NCI-H2227 (cell line): ENCODE measurements around the gene PPP2R1B.
"Not testable (repeated sequence)": the region's sequence is repeated elsewhere in the genome, so short reads cannot be mapped to it uniquely, and the experiment has no call there.

Source experiments
- DNase-seq: peaks from one replicate; lab custom pipeline; 2025; ENCODE audit not compliant: unreplicated experiment; lab: John Stamatoyannopoulos, UW

PPP2R1B gene

GRCh38 chr11:111784311-111784710 lies 18.1 kb upstream of the PPP2R1B start:
- DNase-seq, result not testable (repeated sequence)

- no peak for DNase-seq
Observed at GRCh38 chr11:111782109-111782741, 16.0 kb upstream of the PPP2R1B start.

- no peak for DNase-seq
Observed at GRCh38 chr11:111779118-111779517, 12.9 kb upstream of the PPP2R1B start.

- DNase-seq, result no peak
Observed at GRCh38 chr11:111778047-111778558, 11.9 kb upstream of the PPP2R1B start.

- peak; percentile 49 for DNase-seq
Observed at GRCh38 chr11:111777094-111778046, 11.2 kb upstream of the PPP2R1B start.

- DNase-seq, result no peak
Observed at GRCh38 chr11:111776398-111777093, 10.4 kb upstream of the PPP2R1B start.

- DNase-seq, result no peak
Observed at GRCh38 chr11:111774955-111775710, 8.9 kb upstream of the PPP2R1B start.

GRCh38 chr11:111772535-111772934 lies 6.3 kb upstream of the PPP2R1B start:
- no peak for DNase-seq

- not testable (repeated sequence) for DNase-seq
Observed at GRCh38 chr11:111771205-111771604, 5.0 kb upstream of the PPP2R1B start.

GRCh38 chr11:111770581-111771134 lies 4.5 kb upstream of the PPP2R1B start:
- no peak for DNase-seq

GRCh38 chr11:111766834-111767142 lies 599 bp upstream of the PPP2R1B start:
- DNase-seq, result no peak

GRCh38 chr11:111765320-111765983 lies 737 bp downstream of the PPP2R1B start:
- no peak for DNase-seq

- no peak for DNase-seq
Observed at GRCh38 chr11:111764621-111765020, 1.6 kb downstream of the PPP2R1B start.

GRCh38 chr11:111762981-111763643 lies 3.1 kb downstream of the PPP2R1B start:
- DNase-seq, result no peak

- no peak for DNase-seq
Observed at GRCh38 chr11:111762526-111762925, 3.7 kb downstream of the PPP2R1B start.

GRCh38 chr11:111761036-111761435 lies 5.2 kb downstream of the PPP2R1B start:
- no peak for DNase-seq

- DNase-seq, result no peak
Observed at GRCh38 chr11:111759778-111760407, 6.3 kb downstream of the PPP2R1B start.

- DNase-seq, result no peak
Observed at GRCh38 chr11:111759376-111759775, 6.8 kb downstream of the PPP2R1B start.

GRCh38 chr11:111756097-111756496 lies 10.1 kb downstream of the PPP2R1B start:
- DNase-seq, result no peak
